Skeletal muscle tissue (tissue), 4 donors: ENCODE measurements around the gene IDS. TPM values are rescaled to one million over a fixed set of nuclear protein-coding genes. Genes with fewer than 3 reads are reported as not detected.
A peak's percentile ranks its signal among the peaks of the same experiment; 100 is the strongest.

Source experiments
- H3K27ac ChIP-seq: one replicate; pipeline ENCODE4 v1.7.0; 2013; ENCODE audit warnings: mild to moderate bottlenecking, low read depth, low read length, inconsistent platforms
- H3K27me3 ChIP-seq, 3 donors: one replicate each; pipeline ENCODE4 v1.7.0; 2013; ENCODE audit warnings: low read length in 3 of 3; ENCODE audit not compliant: control insufficient read depth in 3 of 3, insufficient read depth in 3 of 3
- H3K36me3 ChIP-seq, 3 donors: one replicate each; pipeline ENCODE4 v1.7.0; 2013; ENCODE audit warnings: low read length in 3 of 3; ENCODE audit not compliant: control insufficient read depth in 3 of 3, insufficient read depth in 3 of 3
- H3K4me1 ChIP-seq, 3 donors: one replicate each; pipeline ENCODE4 v1.7.0; 2013; ENCODE audit warnings: low read length in 3 of 3, mild to moderate bottlenecking in 3 of 3; ENCODE audit not compliant: control insufficient read depth in 3 of 3, insufficient read depth in 3 of 3
- H3K4me3 ChIP-seq, 3 donors: one replicate each; pipeline ENCODE4 v1.7.0; 2013; ENCODE audit warnings: low read length in 3 of 3
- H3K9ac ChIP-seq, 3 donors: one replicate each; pipeline ENCODE4 v1.7.0; 2013; ENCODE audit warnings: low read length in 3 of 3, mild to moderate bottlenecking in 3 of 3, moderate library complexity in 2 of 3, low read depth in 1 of 3
- H3K9me3 ChIP-seq, 3 donors: one replicate each; pipeline ENCODE4 v1.7.0; 2013; ENCODE audit warnings: low read length in 3 of 3; ENCODE audit not compliant: control insufficient read depth in 3 of 3
- total RNA-seq: library from RNA; depleted of rRNA; stranded (reverse); fragments of >200 nt; gene quantifications from one replicate; pipeline ENCODE4 v1.2.3, GENCODE V29; 2014
- donor health status: Osteomylitis.

Gene IDS
- total RNA-seq, 1 donor from 2014 or later: 11.5 TPM

- no peaks in the 10 kb centered on the region for H3K36me3 ChIP-seq
- peak overlapping the region in 2 of 3 donors; percentile 41 to 48 for H3K4me3 ChIP-seq
- H3K27ac ChIP-seq: no peak overlapping the region
- H3K27me3 ChIP-seq: no peaks in the 10 kb centered on the region
- H3K4me1 ChIP-seq: peaks cover 0 to 4% (median 0%) of the 10 kb centered on the region in 3 donors
- peak overlapping the region in 2 of 3 donors; percentile 18 to 28 for H3K9ac ChIP-seq
- no peaks in the 10 kb centered on the region for H3K9me3 ChIP-seq
These were observed 34.2 kb downstream of the IDS start for GRCh38 chrX:149470955-149471354.

DNA sequence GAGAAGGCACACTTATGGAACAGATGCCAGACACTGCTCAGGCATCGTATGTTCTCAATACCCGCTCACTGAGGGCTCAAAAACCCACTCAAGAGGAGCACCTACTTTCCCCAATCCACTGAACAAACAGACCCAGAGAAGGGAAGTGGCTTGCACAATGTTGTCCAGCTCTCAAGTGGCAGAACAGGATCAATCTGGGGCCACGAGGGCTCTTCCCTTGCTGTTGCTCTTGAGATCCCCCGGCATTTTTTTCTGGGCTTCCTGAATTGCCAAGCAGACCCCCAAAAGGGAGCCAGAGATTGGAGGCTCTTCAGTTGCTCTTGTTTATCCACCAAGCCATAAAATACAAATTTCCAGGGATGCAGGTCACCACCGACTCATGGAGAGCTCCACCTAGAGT, 35.7 kb downstream of the IDS start:
- H3K4me1 ChIP-seq: peaks cover 0 to 4% (median 0%) of the 10 kb centered on the region in 3 donors
- no peaks in the 10 kb centered on the region for H3K9me3 ChIP-seq
- no peaks in the 10 kb centered on the region for H3K27me3 ChIP-seq
- no peak overlapping the region for H3K4me3 ChIP-seq
- H3K36me3 ChIP-seq: no peaks in the 10 kb centered on the region
- no peak overlapping the region for H3K27ac ChIP-seq
- no peak overlapping the region for H3K9ac ChIP-seq

GRCh38 chrX:149467920-149468319, 37.2 kb downstream of the IDS start:
- H3K36me3 ChIP-seq: no peaks in the 10 kb centered on the region
- no peaks in the 10 kb centered on the region for H3K27me3 ChIP-seq
- no peaks in the 10 kb centered on the region for H3K9me3 ChIP-seq
- H3K27ac ChIP-seq: no peak overlapping the region
- H3K9ac ChIP-seq: no peak overlapping the region
- H3K4me1 ChIP-seq: peaks cover 0 to 4% (median 0%) of the 10 kb centered on the region in 3 donors
- no peak overlapping the region for H3K4me3 ChIP-seq

DNA sequence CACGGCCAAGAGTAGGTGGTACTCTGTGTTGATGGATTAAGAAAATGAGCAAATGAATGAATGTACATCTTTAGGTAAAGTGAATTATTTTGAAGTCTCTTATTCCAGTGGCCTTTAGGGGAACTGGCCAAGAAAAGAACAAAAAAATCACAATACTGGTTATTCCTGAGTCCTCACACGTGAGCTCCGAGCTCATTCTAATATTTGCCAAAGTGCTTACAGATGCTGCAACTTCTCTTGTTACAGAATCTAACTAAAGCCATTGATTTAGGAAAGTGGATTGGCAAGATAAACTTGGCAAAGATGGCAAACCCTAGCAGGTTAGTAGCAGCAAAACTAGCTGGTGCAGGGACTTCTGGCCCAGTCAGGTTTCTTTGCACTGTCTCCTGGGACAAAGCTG, 37.6 kb downstream of the IDS start:
- Histone ChIP-seq H3K4me3 (no peak overlapping the region), H3K36me3 (no peaks in the 10 kb centered on the region), H3K4me1 (peaks cover 0 to 4% (median 0%) of the 10 kb centered on the region in 3 donors), H3K27ac (no peak overlapping the region), H3K27me3 (no peaks in the 10 kb centered on the region), H3K9me3 (no peaks in the 10 kb centered on the region), H3K9ac (no peak overlapping the region)

DNA sequence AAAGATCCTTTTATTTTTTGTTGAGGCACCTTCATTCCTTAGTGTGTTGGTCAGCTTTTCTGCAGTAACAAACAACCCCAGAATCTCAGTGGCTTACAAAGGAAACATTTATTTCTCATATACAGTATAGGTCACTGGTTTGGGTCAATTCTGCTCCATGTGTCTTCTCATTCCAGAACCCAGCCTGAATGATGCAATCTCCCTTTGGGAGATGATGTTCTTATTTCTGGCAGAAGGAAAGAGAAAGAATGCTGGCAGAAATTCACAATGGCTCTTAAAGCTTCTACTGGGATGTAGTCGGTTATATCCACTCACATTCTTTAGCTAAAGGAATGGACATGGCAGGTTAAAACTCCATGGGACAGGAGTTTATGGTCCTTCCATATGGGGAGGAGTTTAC, 42.3 kb downstream of the IDS start:
- Histone ChIP-seq H3K27me3 (no peaks in the 10 kb centered on the region), H3K9me3 (no peaks in the 10 kb centered on the region), H3K27ac (no peak overlapping the region), H3K4me3 (no peak overlapping the region), H3K9ac (no peak overlapping the region), H3K4me1 (no peaks in the 10 kb centered on the region), H3K36me3 (no peaks in the 10 kb centered on the region)

DNA sequence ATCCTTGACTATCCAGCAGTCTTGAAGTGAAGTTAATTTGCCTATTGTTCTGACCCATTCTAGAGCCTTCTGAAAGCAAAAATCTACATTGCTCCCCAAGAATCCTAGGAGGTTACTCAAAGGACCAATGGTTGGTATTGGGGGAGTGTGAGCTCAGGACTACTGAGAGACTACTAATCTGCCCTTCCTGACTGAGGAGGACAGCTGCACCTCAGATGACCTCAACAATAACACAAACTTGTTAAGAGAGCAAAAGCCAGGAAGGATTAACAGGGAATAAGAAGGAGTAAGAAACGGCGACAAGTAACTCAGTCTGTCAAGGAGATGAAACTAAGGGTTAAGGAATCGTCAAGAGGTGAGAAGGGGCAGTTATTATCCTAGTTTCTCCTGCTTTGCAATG, 43.4 kb downstream of the IDS start:
- no peaks in the 10 kb centered on the region for H3K36me3 ChIP-seq
- H3K4me3 ChIP-seq: no peak overlapping the region
- H3K27me3 ChIP-seq: no peaks in the 10 kb centered on the region
- H3K9ac ChIP-seq: no peak overlapping the region
- no peak overlapping the region for H3K27ac ChIP-seq
- no peaks in the 10 kb centered on the region for H3K9me3 ChIP-seq
- H3K4me1 ChIP-seq: no peaks in the 10 kb centered on the region

- no peaks in the 10 kb centered on the region for H3K36me3 ChIP-seq
These were observed 46.5 kb downstream of the IDS start for GRCh38 chrX:149458586-149458985.

DNA sequence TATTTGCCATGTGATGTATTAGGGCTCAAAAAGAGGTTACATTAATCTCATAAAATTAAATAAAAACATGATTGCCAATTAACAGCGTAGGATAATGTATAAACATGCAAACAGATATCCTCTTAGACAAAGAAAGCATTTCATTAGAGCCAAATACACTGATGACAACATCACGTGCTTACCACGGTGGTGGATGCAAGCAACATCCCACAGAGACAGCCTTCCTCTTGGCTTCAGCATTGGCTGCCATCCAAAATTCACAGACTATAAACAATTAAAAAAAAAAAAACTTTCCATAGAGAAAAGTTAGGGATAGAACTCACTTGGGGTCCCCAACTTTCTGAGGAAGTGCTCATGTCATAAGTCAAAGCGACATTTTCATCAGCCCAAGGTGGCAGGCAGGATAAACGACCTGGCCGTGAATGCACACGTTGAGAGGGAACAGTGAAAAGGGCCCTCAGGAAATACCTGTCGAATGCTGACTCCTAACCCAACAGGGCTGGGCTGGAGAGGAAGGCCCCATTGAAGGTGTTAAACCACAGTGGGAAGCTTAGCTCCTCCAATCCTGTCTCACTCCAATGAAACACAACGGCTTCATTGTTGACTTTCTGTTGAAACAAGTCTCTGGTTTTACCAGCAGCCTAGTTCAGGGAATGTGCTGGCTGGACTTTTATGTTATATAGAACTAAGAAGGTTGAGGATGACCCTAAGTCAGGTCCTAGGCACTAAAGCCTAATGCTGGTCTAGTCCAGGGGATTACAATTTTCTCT, 48.4 kb downstream of the IDS start:
- Histone ChIP-seq H3K4me3 (no peak overlapping the region), H3K9ac (no peak overlapping the region), H3K36me3 (no peaks in the 10 kb centered on the region), H3K27ac (no peak overlapping the region), H3K27me3 (no peaks in the 10 kb centered on the region), H3K4me1 (no peaks in the 10 kb centered on the region), H3K9me3 (no peaks in the 10 kb centered on the region)

More at GRCh38 chrX:149458586-149458985, 46.5 kb downstream of the IDS start:
- H3K27me3 ChIP-seq: no peaks in the 10 kb centered on the region
- no peak overlapping the region for H3K27ac ChIP-seq
- no peaks in the 10 kb centered on the region for H3K4me1 ChIP-seq
- H3K4me3 ChIP-seq: no peak overlapping the region
- H3K9me3 ChIP-seq: no peaks in the 10 kb centered on the region
- no peak overlapping the region for H3K9ac ChIP-seq

GRCh38 chrX:149455934-149456333, 49.2 kb downstream of the IDS start:
- H3K27ac ChIP-seq: no peak overlapping the region
- no peaks in the 10 kb centered on the region for H3K9me3 ChIP-seq
- H3K4me1 ChIP-seq: no peaks in the 10 kb centered on the region
- no peaks in the 10 kb centered on the region for H3K36me3 ChIP-seq
- no peak overlapping the region for H3K9ac ChIP-seq
- no peak overlapping the region for H3K4me3 ChIP-seq
- no peaks in the 10 kb centered on the region for H3K27me3 ChIP-seq

GRCh38 chrX:149453906-149454822, 50.9 kb downstream of the IDS start:
- Histone ChIP-seq H3K9ac (no peak overlapping the region), H3K4me3 (no peak overlapping the region), H3K4me1 (no peaks in the 10 kb centered on the region), H3K9me3 (no peaks in the 10 kb centered on the region), H3K36me3 (no peaks in the 10 kb centered on the region), H3K27me3 (no peaks in the 10 kb centered on the region), H3K27ac (no peak overlapping the region)
